K562 (cell line): Measurements from ENCODE around the gene UIMC1. TPM values are rescaled to one million over a fixed set of nuclear protein-coding genes. Genes with fewer than 3 reads are reported as not detected.

Experiments used
- ATAC-seq: fragments of 200-7000 bp; cut with Tn5 transposase; 3 replicates; pipeline ENCODE4 v1.9.1; 2020; ENCODE audit warnings: moderate library complexity
- BruUV-seq: library from RNA; stranded (reverse); fragments of 400-500 nt; replicated peaks from 2 replicates; lab custom pipeline; 2021; lab: Mats Ljungman, UMichigan
- CTCF ChIA-PET: fragments of 300-600 bp; formaldehyde crosslinking; extraction: SDS; loops from one replicate; lab custom pipeline; 2021; ENCODE audit warnings: low intra/inter-chr PET ratio; lab: Yijun Ruan, JAX
- POLR2A ChIA-PET: fragments of 300-600, 350-650 bp; sonication (Branson Sonifier 250); formaldehyde crosslinking; extraction: SDS; loops from one replicate; lab custom pipeline; 2021; ENCODE audit warnings: antibody characterized with exemption, inconsistent platforms; lab: Yijun Ruan, JAX
- DNase-seq, 4 experiments: peaks; one replicate each; pipeline versions ENCODE4 v3.0.0 to v3.0.0-alpha.2; 2011 to 2018; ENCODE audit warnings: low spot score in 3 of 4, mixed read lengths in 3 of 4; ENCODE audit errors: extremely low read depth in 1 of 4
- FAIRE-seq: peaks from 2 replicates; lab custom pipeline; 2011; peaks lifted over from hg19 to GRCh38; lab: Jason Lieb, UNC
- H2AFZ ChIP-seq: 2 replicates; pipeline ENCODE4 v1.6.0; 2011; ENCODE audit warnings: low read depth, low read length, control low read depth, inconsistent platforms
- H3K27ac ChIP-seq: fragments of 200-600 bp; 3 replicates; pipeline ENCODE4 v1.8.0; 2011; ENCODE audit warnings: low read depth, mild to moderate bottlenecking, control low read depth, inconsistent platforms, low read length, moderate library complexity, mixed read lengths; ENCODE audit errors: extremely low read depth
- H3K27me3 ChIP-seq, 2 experiments: fragments of 300-600 bp in 1 of 2; 2 replicates in 1 of 2; 3 replicates in 1 of 2; pipeline versions ENCODE4 v1.6.0 to v1.8.0; 2011; ENCODE audit warnings: inconsistent platforms in 2 of 2, low read length in 2 of 2, mild to moderate bottlenecking in 1 of 2, mixed read lengths in 1 of 2, moderate library complexity in 1 of 2; ENCODE audit not compliant: control insufficient read depth in 2 of 2, insufficient read depth in 2 of 2
- H3K36me3 ChIP-seq: fragments of 300-600 bp; 3 replicates; pipeline ENCODE4 v1.8.0; 2011; ENCODE audit warnings: mild to moderate bottlenecking, low read length, inconsistent platforms; ENCODE audit not compliant: control insufficient read depth, insufficient read depth
- H3K4me1 ChIP-seq, 2 experiments: fragments of 200-600 bp in 1 of 2; replicated peaks in 1 of 2; 2 replicates in 1 of 2; 3 replicates in 1 of 2; pipeline versions ENCODE4 v1.5.1 to v1.8.0; 2011; ENCODE audit warnings: inconsistent platforms in 2 of 2, low read length in 2 of 2, mild to moderate bottlenecking in 1 of 2, mixed read lengths in 1 of 2, moderate library complexity in 1 of 2; ENCODE audit not compliant: control insufficient read depth in 2 of 2, insufficient read depth in 2 of 2
- H3K4me2 ChIP-seq: 2 replicates; pipeline ENCODE4 v1.6.1; 2011; ENCODE audit warnings: low read length, control low read depth, inconsistent platforms, mixed read lengths; ENCODE audit not compliant: insufficient read depth
- H3K4me3 ChIP-seq: fragments of 200-600 bp; sonication (generic), shearing (Covaris generic); 2 replicates; pipeline ENCODE4 v1.5.1; 2016; ENCODE audit warnings: control low read depth, inconsistent platforms
- H3K79me2 ChIP-seq: fragments of 200-600 bp; 3 replicates; pipeline ENCODE4 v1.8.0; 2011; ENCODE audit warnings: low read length, inconsistent platforms; ENCODE audit not compliant: control insufficient read depth, insufficient read depth
- H3K9ac ChIP-seq, 2 experiments: 2 replicates each; pipeline versions ENCODE4 v1.6.0 to v1.6.1; 2011; ENCODE audit warnings: low read depth in 2 of 2, low read length in 2 of 2, control low read depth in 1 of 2, inconsistent platforms in 1 of 2, mild to moderate bottlenecking in 1 of 2, mixed read lengths in 1 of 2; ENCODE audit not compliant: insufficient read depth in 1 of 2
- H3K9me1 ChIP-seq: one replicate; pipeline ENCODE4 v1.6.0; 2011; ENCODE audit warnings: inconsistent platforms, mild to moderate bottlenecking, low read length, moderate library complexity; ENCODE audit not compliant: control insufficient read depth, insufficient read depth
- H3K9me3 ChIP-seq: replicated peaks from 2 replicates; pipeline ENCODE4 v1.5.1; 2011; ENCODE audit warnings: low read depth, low read length, inconsistent platforms; ENCODE audit not compliant: control insufficient read depth, insufficient read depth
- H4K20me1 ChIP-seq: replicated peaks from 2 replicates; pipeline ENCODE4 v1.6.1; 2011; ENCODE audit warnings: low read length, inconsistent platforms, mixed read lengths; ENCODE audit not compliant: control insufficient read depth, insufficient read depth
- CTCFL ChIP-seq: IDR thresholded peaks from 2 replicates; pipeline ENCODE4 v1.6.1; 2011; ENCODE audit warnings: borderline replicate concordance, low read depth, mild to moderate bottlenecking, moderate library complexity, low read length; ENCODE audit not compliant: insufficient read depth, poor library complexity, severe bottlenecking
- DDX20 ChIP-seq: fragments of 450-650 bp; IDR thresholded peaks from 2 replicates; pipeline ENCODE4 v1.6.1; 2016; ENCODE audit warnings: missing genetic modification characterization, low read depth, mild to moderate bottlenecking, missing compliant biosample characterization, moderate library complexity
- GTF2F1 ChIP-seq: IDR thresholded peaks from 2 replicates; pipeline ENCODE4 v1.6.1; 2011; ENCODE audit warnings: low read depth, low read length, improper control_type of control experiment
- HMG20B ChIP-seq: fragments of 250-450 bp; sonication (Bioruptor Pico); IDR thresholded peaks from 2 replicates; pipeline ENCODE4 v1.5.0; 2021; ENCODE audit warnings: mild to moderate bottlenecking
- HNRNPL ChIP-seq: fragments of 200-400 bp; formaldehyde crosslinking; IDR thresholded peaks from 2 replicates; pipeline ENCODE4 v1.6.1; 2017; ENCODE audit warnings: low read depth, mild to moderate bottlenecking, low read length
- JUN ChIP-seq, 2 experiments: sonication (generic) in 1 of 2; formaldehyde crosslinking in 1 of 2; IDR thresholded peaks; 2 replicates each; pipeline versions ENCODE4 v1.6.1 to v1.8.0; 2012 to 2022; ENCODE audit warnings: borderline replicate concordance in 2 of 2, mild to moderate bottlenecking in 2 of 2, improper control_type of control experiment in 1 of 2, low read depth in 1 of 2, low read length in 1 of 2, missing genetic modification reagents in 1 of 2
- MCM5 ChIP-seq: fragments of 450-650 bp; IDR thresholded peaks from 2 replicates; pipeline ENCODE4 v1.6.1; 2016; ENCODE audit warnings: low read depth
- STAT5A ChIP-seq: IDR thresholded peaks from 2 replicates; pipeline ENCODE4 v1.6.1; 2012; ENCODE audit warnings: low read length, inconsistent platforms, borderline replicate concordance
- TRIM24 ChIP-seq, 2 experiments: fragments of 450-650 bp; IDR thresholded peaks; 2 replicates each; pipeline ENCODE4 v1.6.1; 2016
- ZC3H4 ChIP-seq: sonication (generic); formaldehyde crosslinking; IDR thresholded peaks from 2 replicates; pipeline ENCODE4 v1.9.0; 2021; ENCODE audit warnings: missing genetic modification reagents, borderline replicate concordance
- ZFP30 ChIP-seq: fragments of 250-450 bp; sonication (Bioruptor Pico); IDR thresholded peaks from 2 replicates; pipeline ENCODE4 v1.8.0; 2022; ENCODE audit warnings: moderate library complexity, mild to moderate bottlenecking, inconsistent platforms, borderline replicate concordance
- ZNF274 ChIP-seq: IDR thresholded peaks from 2 replicates; pipeline ENCODE4 v1.6.1; 2011; ENCODE audit warnings: low read depth, mild to moderate bottlenecking, low read length, moderate library complexity, borderline replicate concordance
- ZNF280A ChIP-seq: fragments of 450-650 bp; IDR thresholded peaks from 2 replicates; pipeline ENCODE4 v1.6.1; 2018; ENCODE audit warnings: mild to moderate bottlenecking, low read depth; ENCODE audit not compliant: partially characterized antibody
- ZNF280B ChIP-seq: fragments of 250-450 bp; sonication (Bioruptor Pico); IDR thresholded peaks from 2 replicates; pipeline ENCODE4 v1.5.1; 2021; ENCODE audit warnings: mild to moderate bottlenecking
- ZNF511 ChIP-seq: sonication (generic); formaldehyde crosslinking; IDR thresholded peaks from 2 replicates; pipeline ENCODE4 v1.8.0; 2022; ENCODE audit warnings: mild to moderate bottlenecking, missing genetic modification reagents
- ZNF551 ChIP-seq: fragments of 250-450 bp; sonication (Bioruptor Pico); IDR thresholded peaks from 2 replicates; pipeline ENCODE4 v1.5.0; 2021; ENCODE audit warnings: mild to moderate bottlenecking, moderate library complexity
- WGBS: fragments of 100-300 bp; shearing (Covaris generic); methylation state at CpG from one replicate; pipeline ENCODE4 v1.1.6; 2016; ENCODE audit warnings: low coverage, mixed read lengths; ENCODE audit not compliant: insufficient coverage; ENCODE audit errors: missing lambda C conversion rate; 5-methylcytosine and 5-hydroxymethylcytosine counted together
- in situ Hi-C: fragments of 300-500 bp; cut with MboI; formaldehyde crosslinking; loops from 4 replicates; pipeline ENCODE4 v1.15.0; 2018; ENCODE audit warnings: inconsistent platforms, mixed read lengths
- intact Hi-C: fragments of 100-400 bp; cut with micrococcal nuclease; formaldehyde crosslinking; loops from 2 replicates; pipeline ENCODE4 v1.14.2; 2022
- polyA plus RNA-seq, 8 experiments: library from polyadenylated mRNA; depleted of rRNA in 4 of 8; stranded (reverse) in 5 of 8; unstranded in 3 of 8; fragments of >200 nt; fragmentation: Nextera tagmentation in 2 of 8; fragmentation: Illumina TruSeq in 1 of 8; extraction: Ambion mirVana in 2 of 8; extraction: Trizol in 1 of 8; gene quantifications; 2 replicates each; pipeline versions ENCODE4 v1.2.1 to v1.2.3, GENCODE V29; 2011 to 2014; ENCODE audit warnings: inconsistent platforms in 1 of 8, missing spikeins in 1 of 8
- total RNA-seq, 7 experiments: library from RNA; depleted of rRNA in 6 of 7; stranded (reverse); fragments of >200 nt in 6 of 7; fragmentation: Illumina TruSeq in 2 of 7; extraction: Trizol in 2 of 7; gene quantifications; 2 replicates each; pipeline versions ENCODE4 v1.2.1 to v1.2.3, GENCODE V29; 2011 to 2021; ENCODE audit warnings: low replicate concordance in 1 of 7

Gene UIMC1
- total and polyA plus RNA-seq, 9 of the 15 experiments (the other 6 are each of a cell fraction or from before 2014, with no cell fraction given): 14.9 to 51.7 (median 36.8) TPM

GRCh38 chr5:177036921-177037320 lies 30.3 kb upstream of the UIMC1 start:
- Histone ChIP-seq H4K20me1 (no peaks in the 10 kb centered on the region; the same call in 1 of the 2 replicates), H3K9ac (peak overlapping the region in 1 of 2 experiments; percentile 15; a peak in 1 of 4 replicates), H3K36me3 (peaks cover 50% of the 10 kb centered on the region), H3K4me3 (no peak overlapping the region), H3K27me3 (no peaks in the 10 kb centered on the region), H3K9me3 (no peaks in the 10 kb centered on the region), H3K27ac (no peak overlapping the region), H3K79me2 (peaks cover 47% of the 10 kb centered on the region), H2AFZ (no peak overlapping the region), H3K4me2 (no peak overlapping the region), H3K4me1 (no peaks in the 10 kb centered on the region; a peak in 1 of 5 replicates), H3K9me1 (no peaks in the 10 kb centered on the region)
- 86% methylated on average over 5 of the region's 5 CpGs for WGBS
- FAIRE-seq (no peak), ATAC-seq (no peak), DNase-seq (no peak)
- ChIA-PET POLR2A (interaction anchor here (0.7 to 1.3 kb wide), 2 partner anchors 10 to 11 kb away, joined by 3 read pairs; no protein-coding TSS in a partner anchor), CTCF (no interaction called here)
- in situ Hi-C loops (no loop called here), intact Hi-C loops (no loop called here)
- no TSS peak for BruUV-seq
- TF ChIP-seq DDX20 (no peak), ZC3H4 (no peak), ZNF280A (no peak), ZNF551 (CRISPR knock-in tag) (no peak), MCM5 (no peak), HNRNPL (no peak), JUN (IDR thresholded peaks at IDR 0.05; ENCODE audit: borderline replicate concordance, low read depth, low read length) (no peak), JUN (CRISPR knock-in tag; IDR thresholded peaks at IDR 0.05; ENCODE audit: borderline replicate concordance) (no peak), HMG20B (CRISPR knock-in tag) (no peak), GTF2F1 (no peak), CTCFL (no peak), ZFP30 (no peak), ZNF511 (CRISPR knock-in tag) (no peak), ZNF274 (no peak), STAT5A (no peak), TRIM24 (IDR thresholded peaks at IDR 0.05) (no peak), ZNF280B (CRISPR knock-in tag) (no peak)
